ENCODE measurements around the gene ZMIZ1.

The ZMIZ1 gene

DNA sequence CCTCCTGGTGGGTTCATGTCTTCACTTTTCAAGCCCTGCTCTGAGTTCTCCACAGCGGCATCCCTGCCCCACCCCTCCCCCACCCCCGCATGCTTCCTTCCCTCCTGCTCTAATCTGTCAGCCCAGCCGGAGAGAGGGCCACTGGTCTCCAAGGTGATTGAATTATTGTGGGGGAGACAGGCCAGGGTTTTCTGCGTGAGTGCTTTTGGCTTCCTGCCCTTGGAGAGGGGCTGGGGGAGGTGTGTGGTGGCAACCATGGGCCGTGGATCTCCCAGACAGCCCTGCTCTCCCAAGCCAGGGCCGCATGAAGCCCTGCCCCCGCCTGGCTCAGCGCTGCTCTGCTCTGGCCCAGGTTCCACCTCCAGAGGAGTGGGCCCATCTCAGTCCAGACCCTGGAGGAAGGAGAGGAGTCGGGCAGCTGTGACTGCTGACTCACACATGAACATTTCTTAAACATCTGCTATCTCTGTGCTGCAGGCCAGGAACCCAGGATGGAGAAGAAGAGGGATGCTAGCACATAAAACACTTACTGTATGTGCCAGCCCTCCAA, 109.9 kb downstream of the ZMIZ1 start:
- peak; percentile 96 for DNase-seq

DNA sequence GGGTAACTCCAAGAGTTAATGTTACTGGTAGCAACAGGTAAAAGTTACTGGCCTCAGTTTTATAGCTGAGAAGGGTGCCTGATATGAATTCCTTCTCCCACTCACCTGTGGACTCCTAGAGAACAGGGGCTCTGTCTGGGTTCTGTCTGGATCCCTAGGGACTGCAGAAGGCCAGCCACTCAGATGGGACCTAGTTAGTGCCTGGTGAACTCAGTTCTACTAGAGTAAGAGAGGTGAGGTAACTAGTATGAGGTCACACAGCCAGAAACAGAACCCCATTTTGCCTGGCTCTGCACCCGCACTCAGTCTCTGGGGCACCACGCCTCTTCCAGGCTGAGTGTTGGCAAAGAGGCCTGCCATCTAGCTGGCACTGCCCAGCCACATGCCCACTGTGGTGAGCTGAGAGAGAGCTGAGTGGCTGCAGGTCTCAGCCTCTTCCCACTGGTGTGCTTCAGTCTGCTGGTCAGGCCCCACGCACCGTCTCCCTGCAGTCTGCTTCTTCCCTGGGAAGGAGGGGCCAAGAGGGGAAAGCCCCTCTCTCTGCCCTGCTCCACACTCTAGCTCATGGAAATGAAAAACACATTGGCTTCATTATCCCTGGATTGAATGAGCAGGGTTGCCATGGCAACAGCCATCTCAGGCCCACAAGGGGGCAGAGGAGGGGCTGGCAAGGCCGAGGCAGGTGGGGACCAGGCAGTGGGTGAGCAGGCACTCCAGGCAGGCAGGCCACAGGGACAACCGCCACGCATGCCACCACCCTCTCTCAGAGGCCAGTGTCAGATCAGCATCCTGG, 110.6 kb downstream of the ZMIZ1 start:
- peak; percentile 41 for DNase-seq

DNA sequence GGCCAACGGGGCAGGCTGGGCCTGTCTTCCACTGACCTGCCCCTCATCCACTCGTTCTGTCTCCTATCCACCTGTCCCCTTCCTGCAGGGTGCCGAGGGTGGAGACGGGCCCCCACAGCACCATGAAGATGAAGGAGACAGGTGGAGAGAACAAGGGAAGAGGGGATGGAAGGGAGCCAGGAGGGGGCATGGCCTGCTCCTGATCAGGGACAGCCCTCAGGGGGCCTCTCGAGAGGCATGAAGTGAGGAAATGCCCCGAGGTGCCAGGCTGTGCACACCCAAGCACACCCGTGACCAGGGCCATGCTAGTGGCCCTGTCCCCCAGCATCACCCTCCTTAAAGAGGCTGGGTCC, 111.2 kb downstream of the ZMIZ1 start:
- DNase-seq, result no peak

DNA sequence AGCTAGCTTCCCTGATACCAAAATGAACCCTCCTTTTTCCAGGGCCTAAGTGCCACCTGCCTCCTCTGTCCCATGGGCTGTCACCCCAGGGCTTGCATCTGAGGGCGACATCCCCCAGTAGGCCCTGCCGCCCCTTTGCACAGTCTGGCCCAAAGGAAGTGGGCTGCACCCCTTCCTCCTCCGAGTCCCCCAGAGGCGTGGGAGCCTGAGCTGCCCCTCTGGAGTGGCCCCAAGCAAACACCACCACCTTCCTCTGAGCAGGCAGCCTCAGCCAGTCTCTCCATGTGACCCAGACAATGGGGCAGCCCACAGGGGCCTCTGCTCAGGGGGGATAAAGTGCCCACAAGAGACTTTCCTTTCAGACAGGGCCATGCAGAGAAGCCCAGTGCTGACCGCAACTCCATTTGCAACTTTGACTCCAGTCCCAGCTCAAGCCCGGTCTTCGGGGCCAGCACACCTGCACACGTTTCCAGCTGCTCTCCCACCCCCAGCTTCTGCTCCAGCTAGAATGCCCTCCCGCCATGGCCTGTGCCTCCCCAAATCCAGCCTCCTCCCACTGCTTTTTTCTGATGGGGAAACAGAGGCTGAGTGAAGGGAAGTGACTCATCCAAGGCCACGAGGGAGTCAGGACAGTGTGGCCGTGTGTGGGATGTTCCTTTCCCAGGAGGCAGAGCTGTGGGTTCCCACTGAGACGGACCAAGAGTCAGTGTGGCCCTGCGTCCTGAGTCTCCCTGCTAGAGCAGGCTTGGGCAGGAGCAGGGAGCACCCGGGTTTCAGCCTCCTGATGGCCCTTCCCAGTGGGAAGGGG, 111.9 kb downstream of the ZMIZ1 start:
- no peak for DNase-seq

DNA sequence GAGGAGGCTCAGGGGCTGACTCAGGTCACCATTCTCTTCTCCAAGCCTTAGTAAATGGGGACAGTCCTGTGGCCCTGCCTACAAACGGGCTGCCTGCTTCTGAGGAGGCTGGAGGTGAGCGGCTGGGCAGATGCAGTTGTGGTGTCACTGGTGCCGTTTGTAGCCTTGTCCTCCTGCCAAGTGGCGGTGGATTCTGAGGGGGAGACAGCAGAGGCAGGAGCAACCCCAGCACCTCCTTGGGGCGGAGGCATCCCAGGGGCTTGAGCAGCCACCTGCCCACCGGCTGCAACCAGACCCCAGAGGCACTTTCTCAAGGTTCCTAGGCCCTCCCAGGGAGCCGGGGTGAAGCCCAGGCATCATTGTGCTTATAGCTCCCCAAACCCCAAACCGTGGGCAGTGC, 112.5 kb downstream of the ZMIZ1 start:
- DNase-seq, result no peak

DNA sequence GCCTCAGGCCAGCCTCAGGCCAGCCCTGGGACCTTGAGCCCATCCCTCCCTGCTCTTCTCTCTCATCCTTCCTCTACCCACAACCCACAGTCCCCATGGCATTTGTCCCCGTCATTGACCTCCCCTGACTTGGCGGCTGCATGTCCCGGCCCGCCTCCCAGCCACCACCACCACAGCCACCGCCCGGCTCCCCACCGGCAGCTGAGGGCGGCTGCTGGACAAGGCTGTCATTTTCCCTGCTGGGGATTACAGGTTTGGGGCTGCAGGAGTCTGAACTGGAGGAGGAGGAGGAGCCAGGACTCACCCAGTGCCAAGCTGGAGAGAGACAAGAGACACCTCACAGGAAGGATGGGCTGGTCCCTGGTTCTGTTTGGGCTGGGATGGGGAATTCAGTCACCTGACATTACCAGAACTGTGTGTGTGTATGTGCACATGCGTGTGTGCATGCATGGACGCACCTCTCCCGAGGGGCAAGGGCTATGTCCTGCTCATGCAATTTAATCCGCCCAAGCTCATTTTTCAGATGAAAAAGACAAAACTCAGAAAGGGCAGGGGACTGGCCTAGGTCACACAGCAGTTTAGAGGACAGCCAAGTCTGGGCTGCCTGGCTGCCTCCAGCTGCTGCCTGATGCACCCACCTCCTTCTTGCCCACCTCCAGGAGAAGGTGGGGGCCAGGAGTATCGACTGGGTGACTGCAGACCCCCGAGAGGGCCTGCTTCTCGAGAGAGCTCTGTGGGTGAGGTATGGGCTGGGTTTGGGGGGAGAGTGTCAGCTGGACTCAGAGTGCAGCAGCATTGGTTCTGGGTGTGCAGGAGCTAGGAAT, 113.1 kb downstream of the ZMIZ1 start:
- peak; percentile 43 for DNase-seq

DNA sequence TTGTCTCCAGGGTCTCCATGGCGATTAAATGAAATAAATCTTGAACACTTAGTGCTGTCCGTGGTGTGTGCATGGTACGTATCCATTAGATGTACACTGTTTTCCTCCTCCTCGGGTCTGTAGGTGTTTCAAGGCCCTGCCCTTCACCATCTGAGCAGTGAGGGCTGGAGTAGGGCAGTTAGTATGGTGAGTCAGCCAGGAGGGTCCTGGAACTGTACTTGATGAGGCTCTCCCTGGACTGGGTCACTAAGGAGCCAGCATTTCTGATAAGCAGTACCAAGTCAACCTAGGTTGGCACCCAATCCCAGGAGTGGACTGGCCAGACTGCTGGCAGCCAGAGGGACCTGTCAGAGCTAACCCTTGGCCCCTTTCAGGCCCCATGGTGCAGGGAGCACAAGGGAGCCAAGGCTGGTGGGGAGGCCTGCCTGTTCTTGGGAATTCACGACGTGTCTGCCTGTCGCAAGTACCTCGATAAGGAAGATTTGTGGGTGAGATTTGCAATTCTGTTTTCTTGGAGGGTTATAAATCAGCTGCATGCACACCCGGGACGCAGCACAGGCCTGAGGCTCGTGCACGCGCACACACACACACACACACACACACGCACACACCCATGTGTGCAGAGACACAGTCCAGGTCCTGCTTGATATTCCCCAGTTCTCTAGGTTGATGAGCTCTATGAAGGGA, 114.2 kb downstream of the ZMIZ1 start:
- DNase-seq, result no peak

DNA sequence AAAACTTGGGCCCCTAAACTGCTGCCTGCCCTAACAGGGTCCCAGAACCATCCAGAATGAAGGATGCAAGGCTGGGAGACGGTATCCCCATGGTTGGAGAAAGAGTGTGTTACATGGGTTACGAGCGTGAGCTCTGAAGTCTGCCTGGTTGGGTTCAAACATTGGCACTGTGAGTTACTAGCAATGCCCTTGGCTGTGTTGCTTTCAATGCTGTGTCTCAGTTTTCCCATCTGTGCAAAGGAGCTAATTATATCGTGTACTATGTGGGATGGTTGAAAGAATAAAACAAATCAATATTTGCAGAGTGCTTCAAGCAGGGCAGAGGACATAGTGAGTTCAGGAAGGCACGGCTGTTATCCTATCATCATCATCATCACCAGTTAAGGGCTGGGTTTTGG, 114.7 kb downstream of the ZMIZ1 start:
- no peak for DNase-seq

DNA sequence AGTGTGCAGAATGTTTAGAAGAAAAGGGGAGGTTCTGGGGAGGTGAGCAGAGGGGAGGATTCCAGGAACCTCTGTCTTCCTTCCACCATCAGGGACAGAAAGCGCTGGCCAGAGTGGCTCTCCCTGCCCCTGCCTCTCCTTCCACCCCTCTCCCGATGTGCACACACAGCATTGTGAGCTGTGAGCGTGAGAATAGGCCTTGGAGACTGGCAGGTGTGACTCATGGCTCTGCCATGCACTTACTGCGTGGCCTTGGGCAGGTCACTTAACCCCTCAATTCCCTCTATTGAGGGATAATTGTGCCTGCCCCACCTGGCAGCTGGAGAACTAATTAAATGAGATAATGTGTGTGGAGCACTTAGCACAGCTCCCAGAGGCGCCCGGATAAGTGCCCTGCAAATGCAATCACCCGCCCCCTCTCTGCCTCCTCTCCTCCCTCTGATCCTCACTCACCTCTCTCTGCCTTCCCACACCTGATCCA, 115.4 kb downstream of the ZMIZ1 start:
- no peak for DNase-seq

DNA sequence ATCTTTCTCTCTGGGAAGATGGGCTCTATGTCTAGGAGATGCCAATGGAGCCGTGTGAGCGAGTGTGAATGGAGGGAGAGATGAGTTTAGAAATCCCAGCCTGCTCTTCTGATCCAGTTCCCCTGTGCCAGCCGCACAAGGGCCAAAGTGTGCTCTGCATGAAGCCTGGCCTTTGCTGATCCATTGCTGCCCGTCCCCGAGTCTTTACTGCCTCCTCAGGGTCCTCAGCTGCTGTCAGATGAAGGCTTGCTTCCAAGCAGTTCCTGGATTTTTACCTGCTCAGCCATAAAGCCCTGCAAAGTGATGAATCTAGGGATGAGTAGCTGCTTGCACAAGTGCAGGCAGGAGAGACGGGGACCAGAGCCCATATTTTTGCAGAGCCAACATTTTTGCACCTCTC, 115.9 kb downstream of the ZMIZ1 start:
- DNase-seq, result no peak

DNA sequence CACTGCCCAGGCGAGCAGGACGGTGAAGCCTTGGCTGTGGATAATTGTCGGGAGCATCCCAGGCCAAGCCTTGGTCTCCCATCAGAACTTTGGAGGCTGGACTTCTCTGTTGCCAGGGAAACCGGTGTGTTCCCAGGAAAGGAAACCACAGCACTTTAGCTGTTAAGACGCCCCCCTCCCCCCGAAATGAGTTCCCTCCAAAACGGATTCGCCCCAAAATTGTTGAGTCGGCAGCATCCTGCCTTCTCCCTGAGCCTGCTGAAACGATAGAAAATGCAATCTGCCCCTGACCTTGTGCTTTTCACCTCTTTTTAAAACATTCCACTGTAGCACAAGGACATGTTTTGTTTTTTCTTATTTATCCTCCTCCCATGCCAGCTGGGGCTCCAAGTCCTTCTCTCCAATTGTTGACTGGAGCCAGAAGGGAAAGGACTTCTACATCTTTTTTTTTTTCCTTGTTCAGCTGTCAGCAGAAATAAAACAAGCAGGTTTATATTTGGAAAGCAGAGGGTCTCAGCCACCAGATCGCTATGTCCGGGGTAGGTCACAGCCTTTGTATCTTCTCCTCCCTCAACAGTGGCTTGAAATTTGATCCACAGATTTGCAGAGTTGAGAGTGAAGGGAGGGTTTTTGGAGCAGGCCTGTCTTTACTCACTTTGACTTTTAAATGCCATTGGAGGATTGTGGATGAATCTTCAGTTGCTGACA, 116.5 kb downstream of the ZMIZ1 start:
- DNase-seq, result no peak

DNA sequence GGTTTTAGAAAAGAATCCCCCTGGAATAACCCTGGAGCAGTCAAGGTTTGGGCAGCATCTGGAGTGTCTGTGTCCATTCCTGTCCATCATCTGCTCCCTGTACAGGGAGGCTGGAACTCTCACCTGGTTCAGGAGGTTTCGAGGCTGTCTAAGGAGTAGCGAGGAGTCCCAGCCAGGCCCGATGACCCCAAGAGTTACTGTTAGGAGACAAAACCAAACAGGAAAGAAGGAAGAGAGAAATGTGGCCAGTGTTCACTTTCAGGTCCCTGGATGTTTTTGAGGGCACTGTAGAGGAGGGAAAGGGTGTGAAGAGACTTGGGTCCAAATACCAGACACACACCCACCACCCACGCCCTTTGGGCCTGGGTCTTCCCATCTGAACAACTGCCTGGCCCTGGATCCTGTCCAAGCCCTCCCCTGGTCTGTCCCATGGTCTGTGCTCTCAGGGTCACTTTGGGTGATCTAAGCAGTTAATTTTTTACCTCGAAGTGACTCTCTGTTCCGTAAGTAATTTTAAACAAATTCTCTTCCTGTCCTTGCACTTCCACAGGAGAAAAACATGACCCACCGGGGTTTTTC, 117.1 kb downstream of the ZMIZ1 start:
- DNase-seq, result no peak

DNA sequence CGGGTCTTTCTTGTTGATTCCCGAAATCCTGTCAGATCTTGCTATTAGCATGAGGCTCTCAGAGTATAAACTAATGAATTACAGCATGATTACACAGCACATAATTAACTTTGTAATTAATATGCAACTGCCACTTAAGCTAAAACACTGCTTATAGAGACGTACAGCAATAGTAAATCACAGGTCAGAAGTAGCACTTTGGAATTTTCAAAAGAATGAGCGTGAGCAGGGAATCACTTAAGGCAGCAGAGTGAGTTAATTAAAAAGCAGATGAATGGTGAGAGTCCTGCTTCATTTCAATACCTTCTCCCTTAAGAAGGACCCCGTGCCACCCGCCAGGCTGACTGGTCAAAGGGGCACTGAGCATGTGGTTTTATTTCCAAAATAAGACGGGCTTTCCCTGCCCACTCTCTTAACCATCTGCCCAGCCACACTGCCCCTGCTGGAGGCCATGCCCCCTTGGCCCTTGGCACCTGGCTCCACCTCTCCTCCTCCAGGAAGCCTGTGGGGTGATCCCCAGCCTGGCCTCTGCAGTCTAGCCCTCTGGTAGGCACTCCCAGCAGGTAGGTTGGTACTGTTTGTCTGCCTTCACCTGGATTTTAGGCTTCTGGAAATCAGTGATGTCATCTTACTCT, 117.8 kb downstream of the ZMIZ1 start:
- DNase-seq, result no peak

DNA sequence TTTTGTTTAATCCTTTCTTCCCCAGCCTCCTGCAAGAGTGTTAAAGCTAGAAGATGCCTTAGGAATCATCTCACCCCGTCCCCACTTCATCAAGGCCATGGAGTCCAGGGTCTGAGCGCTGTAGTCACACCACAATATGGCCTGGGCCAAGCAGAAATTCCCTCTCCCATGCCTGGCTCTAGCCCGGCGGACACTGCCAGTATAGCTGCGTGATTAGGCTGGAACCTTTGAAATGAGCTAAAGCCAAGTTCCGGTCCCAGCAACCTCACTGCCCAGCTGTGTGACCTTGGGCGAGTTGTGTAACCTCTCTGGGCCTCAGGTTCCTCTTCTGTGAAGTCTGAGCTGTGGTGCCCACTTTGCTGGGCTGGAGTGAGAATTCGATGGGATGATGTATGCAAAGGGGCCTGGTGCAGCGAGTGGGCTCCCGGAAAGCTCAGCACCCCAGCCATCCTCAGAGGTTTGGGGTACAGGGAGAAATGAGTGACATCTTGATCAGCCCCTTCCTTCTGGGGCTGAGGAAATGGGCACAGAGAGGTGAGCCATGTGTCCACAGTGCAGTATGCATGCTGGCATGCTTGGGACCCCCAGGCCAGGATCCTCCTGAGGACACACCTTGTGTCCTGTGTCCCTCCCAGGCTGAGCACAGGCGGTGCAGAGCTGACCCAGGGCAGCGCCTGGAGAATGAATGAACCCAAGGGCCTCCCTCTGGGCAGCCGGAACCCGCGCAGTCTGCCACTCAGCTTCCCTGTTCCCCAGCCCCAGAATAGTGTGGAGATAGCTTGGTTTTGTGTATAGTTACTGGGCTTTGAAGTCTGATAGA, 118.6 kb downstream of the ZMIZ1 start:
- DNase-seq, result no peak

DNA sequence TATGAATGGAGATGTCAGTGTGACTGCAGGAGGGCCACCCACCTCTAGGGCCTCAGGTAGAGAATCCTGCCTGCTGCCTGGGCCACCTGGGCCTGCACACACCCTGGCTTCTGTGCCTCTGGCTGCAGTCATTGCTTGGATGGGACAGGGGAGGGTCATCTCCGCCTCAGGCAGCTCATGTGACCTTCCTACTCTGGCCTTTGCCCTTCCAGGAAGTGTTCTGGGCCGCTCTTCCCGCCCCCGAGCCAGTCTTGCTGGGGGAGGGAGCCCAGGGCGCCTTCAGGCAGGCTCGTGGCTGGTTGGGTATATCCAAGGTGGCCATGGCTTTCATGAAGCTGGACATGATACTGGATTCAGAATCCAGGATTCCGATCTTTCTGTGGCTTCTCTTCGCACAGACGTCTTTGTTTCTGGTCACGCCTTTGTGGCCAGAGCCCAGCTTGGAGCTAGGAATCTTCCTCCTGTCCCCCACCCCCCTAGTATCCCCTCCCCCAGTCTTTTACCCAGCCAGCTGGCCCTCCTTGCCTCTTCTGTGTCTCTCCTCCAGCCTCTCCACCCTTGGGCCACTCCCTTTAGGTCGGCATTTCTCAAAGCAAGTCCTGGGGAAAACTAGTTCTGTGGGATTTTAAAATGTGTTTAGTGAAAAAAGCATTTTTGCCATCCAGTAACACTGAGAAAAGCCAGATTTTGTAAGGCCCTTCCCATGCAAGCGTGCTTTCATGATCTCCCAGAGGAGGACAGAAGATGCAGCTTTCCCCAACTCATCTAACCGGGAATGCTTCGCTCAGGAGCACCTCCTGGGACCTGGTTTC, 119.6 kb downstream of the ZMIZ1 start:
- DNase-seq, result no peak

DNA sequence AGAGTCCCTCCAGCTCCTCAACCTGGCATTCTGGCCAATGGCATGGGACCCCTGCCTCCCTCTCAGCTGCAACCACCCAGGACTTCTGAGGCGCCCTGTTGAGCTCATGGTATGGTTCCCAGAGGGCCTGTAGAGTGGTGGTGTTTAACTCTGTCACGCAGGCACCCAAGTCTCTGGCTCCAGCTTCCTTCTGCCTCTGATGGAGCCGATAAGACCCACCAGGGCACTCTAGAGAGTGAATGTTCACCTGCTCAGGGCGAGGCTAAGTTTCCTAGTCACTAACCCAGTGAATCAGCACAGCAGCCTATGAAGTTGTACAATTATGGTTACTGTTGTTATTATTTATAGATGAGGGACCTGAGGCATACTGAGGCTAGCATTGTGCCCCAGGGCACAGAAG, 120.4 kb downstream of the ZMIZ1 start:
- peak; percentile 49 for DNase-seq

DNA sequence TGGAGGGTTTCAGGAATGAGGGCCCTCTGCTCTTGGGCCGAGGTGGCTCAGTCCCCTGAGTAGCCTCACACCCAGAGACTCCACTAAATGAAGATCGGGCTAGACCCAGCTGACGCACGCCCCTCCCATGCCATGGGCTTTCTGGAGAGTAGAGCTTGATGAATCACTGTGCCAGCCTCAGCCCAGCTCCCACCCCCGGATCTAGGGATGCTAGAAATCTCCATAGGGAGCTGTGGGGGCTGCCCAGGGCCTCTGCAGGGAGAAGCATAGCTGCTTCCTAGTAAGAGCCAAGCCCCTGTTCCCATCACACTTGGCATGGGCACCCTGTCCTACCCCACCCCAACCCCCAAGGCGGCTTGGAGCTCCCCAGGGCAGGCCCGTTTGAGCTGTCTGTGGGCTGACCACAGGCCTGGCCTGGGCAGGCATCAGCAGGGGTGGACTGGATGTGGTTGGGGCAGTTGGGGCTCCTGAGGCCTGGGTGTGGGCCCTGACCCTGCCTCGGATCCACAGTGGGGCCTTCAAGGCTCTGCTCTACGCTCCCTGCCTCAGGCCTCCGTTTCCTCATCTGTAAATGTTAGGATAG, 121.2 kb downstream of the ZMIZ1 start:
- DNase-seq, result no peak

DNA sequence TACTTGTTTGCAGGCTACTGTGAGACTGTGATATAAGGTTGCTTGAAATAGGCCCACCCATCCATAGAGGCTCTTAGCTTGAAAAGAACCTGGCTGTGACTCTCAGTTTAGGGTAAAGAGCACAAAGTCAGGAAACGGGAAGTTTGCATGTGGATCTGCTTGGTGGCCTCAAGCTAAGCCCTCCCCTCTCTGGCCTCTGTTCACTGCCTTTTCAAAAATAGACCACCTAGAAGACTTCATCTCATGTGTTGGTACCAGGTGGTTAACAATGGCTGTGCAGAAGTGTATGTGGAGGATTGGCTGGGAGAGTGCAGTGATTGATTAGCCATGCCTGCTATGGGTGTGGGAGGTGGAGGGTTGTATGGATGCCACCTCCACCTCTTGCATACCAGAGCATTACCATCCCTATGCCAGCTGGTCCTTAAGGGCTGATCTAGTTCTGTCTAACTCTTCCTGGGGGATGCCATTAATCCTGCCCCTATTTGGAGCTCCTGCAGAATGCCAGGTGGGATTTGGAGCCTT, 122.0 kb downstream of the ZMIZ1 start:
- no peak for DNase-seq
